SK-N-SH treated with all-trans-retinoic acid at 6 μM for 48 hours (cell line): ENCODE results near the gene ABCA8.

Experiments used
- BACH2 ChIP-seq: fragments of 250-450 bp; sonication (Bioruptor Pico); IDR thresholded peaks from 2 replicates; pipeline ENCODE4 v1.9.0; 2021; ENCODE audit warnings: mild to moderate bottlenecking, borderline replicate concordance
- CSDC2 ChIP-seq: fragments of 250-450 bp; sonication (Bioruptor Pico); IDR thresholded peaks from 2 replicates; pipeline ENCODE4 v1.5.0; 2020; ENCODE audit warnings: mild to moderate bottlenecking, moderate library complexity
- GLIS3 ChIP-seq: fragments of 250-450 bp; sonication (Bioruptor Pico); IDR thresholded peaks from 2 replicates; pipeline ENCODE4 v1.5.0; 2020; ENCODE audit warnings: mild to moderate bottlenecking, moderate library complexity
- TCF4 ChIP-seq: fragments of 250-450 bp; sonication (Bioruptor Pico); IDR thresholded peaks from 2 replicates; pipeline ENCODE4 v1.8.0; 2021; ENCODE audit warnings: mild to moderate bottlenecking, moderate library complexity, borderline replicate concordance
- ZNF70 ChIP-seq: fragments of 450-650 bp; formaldehyde crosslinking; IDR thresholded peaks from 2 replicates; pipeline ENCODE4 v1.5.0; 2020; ENCODE audit warnings: mild to moderate bottlenecking, moderate library complexity
- TF ChIP-seq, protein P1 (sequence below): fragments of 250-450 bp; sonication (Bioruptor Pico); IDR thresholded peaks from 2 replicates; pipeline ENCODE4 v1.8.0; 2020; ENCODE audit warnings: mild to moderate bottlenecking, moderate library complexity, borderline replicate concordance
- TF ChIP-seq, protein P2 (sequence below): fragments of 250-450 bp; sonication (Bioruptor Pico); IDR thresholded peaks from 2 replicates; pipeline ENCODE4 v1.5.0; 2020; ENCODE audit warnings: mild to moderate bottlenecking, moderate library complexity
- TF ChIP-seq, protein P3 (sequence below): fragments of 250-450 bp; sonication (Bioruptor Pico); IDR thresholded peaks from 2 replicates; pipeline ENCODE4 v1.5.1; 2020; ENCODE audit warnings: low read depth, mild to moderate bottlenecking, moderate library complexity

DNA sequence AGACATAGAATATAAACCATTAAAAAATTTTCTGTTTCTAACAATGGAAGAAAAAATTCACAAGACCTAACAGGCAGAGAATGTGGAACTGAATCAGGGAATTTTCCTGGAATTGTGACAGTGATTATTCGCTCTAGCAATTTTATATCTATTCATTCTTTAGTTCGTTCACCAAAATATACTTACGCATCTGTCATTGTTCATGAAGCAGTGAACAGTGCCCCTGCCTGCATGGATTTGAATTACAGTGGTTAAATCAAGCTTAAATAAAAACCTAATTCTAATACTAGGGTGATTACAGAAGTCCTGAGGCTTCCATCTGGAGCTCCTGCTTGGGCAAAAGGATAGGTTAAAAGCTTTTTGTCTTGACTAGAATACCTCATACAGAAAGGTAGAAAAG is 48.6 kb downstream of the ABCA8 start:
- TF ChIP-seq, protein P1, sequence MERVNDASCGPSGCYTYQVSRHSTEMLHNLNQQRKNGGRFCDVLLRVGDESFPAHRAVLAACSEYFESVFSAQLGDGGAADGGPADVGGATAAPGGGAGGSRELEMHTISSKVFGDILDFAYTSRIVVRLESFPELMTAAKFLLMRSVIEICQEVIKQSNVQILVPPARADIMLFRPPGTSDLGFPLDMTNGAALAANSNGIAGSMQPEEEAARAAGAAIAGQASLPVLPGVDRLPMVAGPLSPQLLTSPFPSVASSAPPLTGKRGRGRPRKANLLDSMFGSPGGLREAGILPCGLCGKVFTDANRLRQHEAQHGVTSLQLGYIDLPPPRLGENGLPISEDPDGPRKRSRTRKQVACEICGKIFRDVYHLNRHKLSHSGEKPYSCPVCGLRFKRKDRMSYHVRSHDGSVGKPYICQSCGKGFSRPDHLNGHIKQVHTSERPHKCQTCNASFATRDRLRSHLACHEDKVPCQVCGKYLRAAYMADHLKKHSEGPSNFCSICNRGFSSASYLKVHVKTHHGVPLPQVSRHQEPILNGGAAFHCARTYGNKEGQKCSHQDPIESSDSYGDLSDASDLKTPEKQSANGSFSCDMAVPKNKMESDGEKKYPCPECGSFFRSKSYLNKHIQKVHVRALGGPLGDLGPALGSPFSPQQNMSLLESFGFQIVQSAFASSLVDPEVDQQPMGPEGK (CRISPR knock-in tag) = no peak
- TF ChIP-seq ZNF70 (no peak), BACH2 (no peak), TCF4 (no peak), CSDC2 (no peak), GLIS3 (CRISPR knock-in tag) (no peak)
- TF ChIP-seq, protein P2, sequence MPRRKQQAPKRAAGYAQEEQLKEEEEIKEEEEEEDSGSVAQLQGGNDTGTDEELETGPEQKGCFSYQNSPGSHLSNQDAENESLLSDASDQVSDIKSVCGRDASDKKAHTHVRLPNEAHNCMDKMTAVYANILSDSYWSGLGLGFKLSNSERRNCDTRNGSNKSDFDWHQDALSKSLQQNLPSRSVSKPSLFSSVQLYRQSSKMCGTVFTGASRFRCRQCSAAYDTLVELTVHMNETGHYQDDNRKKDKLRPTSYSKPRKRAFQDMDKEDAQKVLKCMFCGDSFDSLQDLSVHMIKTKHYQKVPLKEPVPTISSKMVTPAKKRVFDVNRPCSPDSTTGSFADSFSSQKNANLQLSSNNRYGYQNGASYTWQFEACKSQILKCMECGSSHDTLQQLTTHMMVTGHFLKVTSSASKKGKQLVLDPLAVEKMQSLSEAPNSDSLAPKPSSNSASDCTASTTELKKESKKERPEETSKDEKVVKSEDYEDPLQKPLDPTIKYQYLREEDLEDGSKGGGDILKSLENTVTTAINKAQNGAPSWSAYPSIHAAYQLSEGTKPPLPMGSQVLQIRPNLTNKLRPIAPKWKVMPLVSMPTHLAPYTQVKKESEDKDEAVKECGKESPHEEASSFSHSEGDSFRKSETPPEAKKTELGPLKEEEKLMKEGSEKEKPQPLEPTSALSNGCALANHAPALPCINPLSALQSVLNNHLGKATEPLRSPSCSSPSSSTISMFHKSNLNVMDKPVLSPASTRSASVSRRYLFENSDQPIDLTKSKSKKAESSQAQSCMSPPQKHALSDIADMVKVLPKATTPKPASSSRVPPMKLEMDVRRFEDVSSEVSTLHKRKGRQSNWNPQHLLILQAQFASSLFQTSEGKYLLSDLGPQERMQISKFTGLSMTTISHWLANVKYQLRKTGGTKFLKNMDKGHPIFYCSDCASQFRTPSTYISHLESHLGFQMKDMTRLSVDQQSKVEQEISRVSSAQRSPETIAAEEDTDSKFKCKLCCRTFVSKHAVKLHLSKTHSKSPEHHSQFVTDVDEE (CRISPR knock-in tag) = no peak
- TF ChIP-seq, protein P3, sequence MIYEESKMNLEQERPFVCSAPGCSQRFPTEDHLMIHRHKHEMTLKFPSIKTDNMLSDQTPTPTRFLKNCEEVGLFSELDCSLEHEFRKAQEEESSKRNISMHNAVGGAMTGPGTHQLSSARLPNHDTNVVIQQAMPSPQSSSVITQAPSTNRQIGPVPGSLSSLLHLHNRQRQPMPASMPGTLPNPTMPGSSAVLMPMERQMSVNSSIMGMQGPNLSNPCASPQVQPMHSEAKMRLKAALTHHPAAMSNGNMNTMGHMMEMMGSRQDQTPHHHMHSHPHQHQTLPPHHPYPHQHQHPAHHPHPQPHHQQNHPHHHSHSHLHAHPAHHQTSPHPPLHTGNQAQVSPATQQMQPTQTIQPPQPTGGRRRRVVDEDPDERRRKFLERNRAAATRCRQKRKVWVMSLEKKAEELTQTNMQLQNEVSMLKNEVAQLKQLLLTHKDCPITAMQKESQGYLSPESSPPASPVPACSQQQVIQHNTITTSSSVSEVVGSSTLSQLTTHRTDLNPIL (CRISPR knock-in tag) = no peak
